H1 (cell line): Measurements from ENCODE around the gene OLA1. TPM values are rescaled to one million over a fixed set of nuclear protein-coding genes. Genes with fewer than 3 reads are reported as not detected.

ENCODE experiments used
- CTCF ChIA-PET: fragments of 300-600 bp; sonication (Branson Sonifier 250); formaldehyde crosslinking; loops from one replicate; lab custom pipeline; 2021; ENCODE audit not compliant: partially characterized antibody; lab: Charles Lee
- POLR2A ChIA-PET: fragments of 300-600 bp; sonication (Branson Sonifier 250); formaldehyde crosslinking; loops from one replicate; lab custom pipeline; 2021; ENCODE audit warnings: inconsistent platforms; ENCODE audit not compliant: partially characterized antibody; lab: Charles Lee
- DNase-seq, 2 experiments: peaks; one replicate each; pipeline versions ENCODE4 v3.0.0 to v3.0.0-alpha.2; 2010 to 2022; ENCODE audit warnings: low spot score in 2 of 2, low read depth in 1 of 2, mixed read lengths in 1 of 2
- FAIRE-seq: peaks from 2 replicates; lab custom pipeline; 2011; peaks lifted over from hg19 to GRCh38; lab: Jason Lieb, UNC
- H2AFZ ChIP-seq: 2 replicates; pipeline ENCODE4 v1.8.1; 2012; ENCODE audit warnings: low read length, inconsistent platforms
- H2AK5ac ChIP-seq: 2 replicates; pipeline ENCODE4 v1.6.1; 2013; ENCODE audit warnings: low read depth, low read length
- H2BK120ac ChIP-seq: replicated peaks from 2 replicates; pipeline ENCODE3; 2013; ENCODE audit warnings: low read depth, low read length, inconsistent platforms
- H2BK12ac ChIP-seq: 2 replicates; pipeline ENCODE4 v1.6.1; 2013; ENCODE audit warnings: low read depth, low read length
- H2BK15ac ChIP-seq: 2 replicates; pipeline ENCODE4 v1.6.1; 2013; ENCODE audit warnings: low read length
- H2BK20ac ChIP-seq: 2 replicates; pipeline ENCODE4 v1.6.1; 2013; ENCODE audit warnings: low read length
- H2BK5ac ChIP-seq: 2 replicates; pipeline ENCODE4 v1.6.1; 2013; ENCODE audit warnings: low read depth, low read length
- H3K14ac ChIP-seq: 2 replicates; pipeline ENCODE4 v1.6.1; 2013; ENCODE audit warnings: inconsistent platforms; ENCODE audit not compliant: insufficient read length
- H3K18ac ChIP-seq: 2 replicates; pipeline ENCODE4 v1.6.1; 2013; ENCODE audit warnings: low read length; ENCODE audit errors: extremely low read depth
- H3K23ac ChIP-seq: 2 replicates; pipeline ENCODE4 v1.6.1; 2013; ENCODE audit warnings: inconsistent platforms; ENCODE audit not compliant: insufficient read length
- H3K23me2 ChIP-seq: 2 replicates; pipeline ENCODE4 v1.6.1; 2013; ENCODE audit warnings: low read depth, low read length
- H3K27ac ChIP-seq: 2 replicates; pipeline ENCODE4 v1.6.1; 2011; ENCODE audit warnings: low read depth, low read length, inconsistent platforms
- H3K27me3 ChIP-seq, 4 experiments: replicated peaks in 1 of 4; 1 replicate in 1 of 4; 2 replicates in 3 of 4; pipeline versions ENCODE4 v1.6.1 to v1.8.1; 2011 to 2013; ENCODE audit warnings: low read length in 3 of 4, mild to moderate bottlenecking in 3 of 4, inconsistent platforms in 2 of 4, mixed read lengths in 2 of 4, moderate library complexity in 1 of 4; ENCODE audit not compliant: control insufficient read depth in 3 of 4, insufficient read depth in 3 of 4; ENCODE audit errors: extremely low read depth in 1 of 4
- H3K36me3 ChIP-seq, 4 experiments: 2 replicates each; pipeline versions ENCODE4 v1.6.1 to v1.8.1; 2011 to 2013; ENCODE audit warnings: mild to moderate bottlenecking in 4 of 4, low read length in 3 of 4, moderate library complexity in 2 of 4, control low read depth in 1 of 4, inconsistent platforms in 1 of 4; ENCODE audit not compliant: insufficient read depth in 4 of 4, control insufficient read depth in 2 of 4
- H3K4ac ChIP-seq: replicated peaks from 2 replicates; pipeline ENCODE3; 2013; ENCODE audit warnings: low read length, low read depth, mixed read lengths, inconsistent platforms; ENCODE audit not compliant: insufficient read length
- H3K4me1 ChIP-seq, 4 experiments: replicated peaks in 1 of 4; 1 replicate in 1 of 4; 2 replicates in 3 of 4; pipeline versions ENCODE4 v1.6.1 to v1.8.1; 2011 to 2013; ENCODE audit warnings: low read length in 3 of 4, inconsistent platforms in 2 of 4, mixed read lengths in 1 of 4; ENCODE audit not compliant: insufficient read depth in 4 of 4, control insufficient read depth in 3 of 4
- H3K4me2 ChIP-seq, 2 experiments: 2 replicates each; pipeline versions ENCODE4 v1.6.1 to v1.8.1; 2011 to 2013; ENCODE audit warnings: low read depth in 2 of 2, low read length in 2 of 2, control low read depth in 1 of 2, inconsistent platforms in 1 of 2, mild to moderate bottlenecking in 1 of 2; ENCODE audit not compliant: insufficient read depth in 1 of 2
- H3K4me3 ChIP-seq, 4 experiments: fragments of 200-600, 300-600 bp in 1 of 4; sonication (generic), shearing (Covaris generic), sonication (Bioruptor Twin) in 1 of 4; 2 replicates each; pipeline versions ENCODE4 v1.5.1 to v1.8.1; 2011 to 2016; ENCODE audit warnings: low read length in 4 of 4, low read depth in 3 of 4, control low read depth in 2 of 4, inconsistent platforms in 2 of 4, mild to moderate bottlenecking in 2 of 4, mixed read lengths in 1 of 4, moderate library complexity in 1 of 4; ENCODE audit not compliant: insufficient read depth in 2 of 4; ENCODE audit errors: extremely low read depth in 1 of 4
- H3K56ac ChIP-seq: replicated peaks from 2 replicates; pipeline ENCODE3; 2013; ENCODE audit warnings: low read depth, mild to moderate bottlenecking, mixed read lengths, low read length, inconsistent platforms; ENCODE audit not compliant: insufficient read length
- H3K79me1 ChIP-seq: 2 replicates; pipeline ENCODE4 v1.6.1; 2013; ENCODE audit warnings: low read depth, low read length, control low read depth
- H3K79me2 ChIP-seq, 2 experiments: 2 replicates each; pipeline versions ENCODE4 v1.6.1 to v1.8.1; 2012 to 2013; ENCODE audit warnings: low read length in 2 of 2, mild to moderate bottlenecking in 2 of 2, inconsistent platforms in 1 of 2; ENCODE audit not compliant: insufficient read depth in 2 of 2, control insufficient read depth in 1 of 2
- H3K9ac ChIP-seq, 4 experiments: replicated peaks in 1 of 4; 1 replicate in 1 of 4; 2 replicates in 3 of 4; pipeline versions ENCODE4 v1.6.1 to v1.8.1; 2011 to 2013; ENCODE audit warnings: low read depth in 3 of 4, low read length in 3 of 4, control low read depth in 2 of 4, mild to moderate bottlenecking in 2 of 4, moderate library complexity in 2 of 4, inconsistent platforms in 1 of 4; ENCODE audit errors: extremely low read depth in 1 of 4
- H3K9me3 ChIP-seq, 2 experiments: 2 replicates each; pipeline versions ENCODE4 v1.6.1 to v1.8.1; 2012 to 2013; ENCODE audit warnings: mild to moderate bottlenecking in 2 of 2, moderate library complexity in 2 of 2, control low read depth in 1 of 2, inconsistent platforms in 1 of 2, low read depth in 1 of 2, low read length in 1 of 2, mixed read lengths in 1 of 2; ENCODE audit not compliant: insufficient read depth in 2 of 2
- H4K20me1 ChIP-seq, 2 experiments: replicated peaks in 1 of 2; 2 replicates each; pipeline versions ENCODE3 to v1.8.1; 2011 to 2013; ENCODE audit warnings: inconsistent platforms in 2 of 2, low read length in 2 of 2, mild to moderate bottlenecking in 1 of 2; ENCODE audit not compliant: insufficient read depth in 2 of 2, control insufficient read depth in 1 of 2
- H4K5ac ChIP-seq: 2 replicates; pipeline ENCODE4 v1.6.1; 2013; ENCODE audit warnings: low read length, low read depth, mixed read lengths, inconsistent platforms; ENCODE audit not compliant: insufficient read length
- H4K8ac ChIP-seq: 2 replicates; pipeline ENCODE4 v1.8.0; 2013; ENCODE audit warnings: mild to moderate bottlenecking, moderate library complexity, low read length, inconsistent platforms; ENCODE audit not compliant: insufficient read depth; ENCODE audit errors: extremely low read depth
- H4K91ac ChIP-seq: replicated peaks from 2 replicates; pipeline ENCODE3; 2013; ENCODE audit warnings: low read length, mixed read lengths, inconsistent platforms; ENCODE audit not compliant: insufficient read length
- CBX5 ChIP-seq: fragments of 300-800, 300-1000 bp; sonication (generic); IDR thresholded peaks from 2 replicates; pipeline ENCODE4 v1.7.1; 2016; ENCODE audit warnings: antibody characterized with exemption, low read length, low read depth
- CREB1 ChIP-seq: IDR thresholded peaks from 2 replicates; pipeline ENCODE4 v1.6.1; 2012; ENCODE audit warnings: inconsistent platforms
- HDAC6 ChIP-seq: IDR thresholded peaks from one replicate; pipeline ENCODE4 v1.7.1; 2012; ENCODE audit warnings: low read depth, mild to moderate bottlenecking, inconsistent platforms, low read length, moderate library complexity
- JUND ChIP-seq: IDR thresholded peaks from 2 replicates; pipeline ENCODE4 v1.6.1; 2011; ENCODE audit warnings: mild to moderate bottlenecking, improper control_type of control experiment, low read length
- KDM1A ChIP-seq: fragments of 200-600, 300-600 bp; sonication (generic); IDR thresholded peaks from 2 replicates; pipeline ENCODE4 v1.7.1; 2016; ENCODE audit warnings: mild to moderate bottlenecking, low read length, borderline replicate concordance
- MAFK ChIP-seq: IDR thresholded peaks from 2 replicates; pipeline ENCODE4 v1.6.1; 2012; ENCODE audit warnings: low read depth, mild to moderate bottlenecking, improper control_type of control experiment, low read length
- NRF1 ChIP-seq: IDR thresholded peaks from 2 replicates; pipeline ENCODE4 v1.6.1; 2011; ENCODE audit warnings: mild to moderate bottlenecking, low read depth, low read length, improper control_type of control experiment
- RAD21 ChIP-seq, 2 experiments: IDR thresholded peaks in 1 of 2; conservative IDR thresholded peaks in 1 of 2; 2 replicates each; pipeline ENCODE4 v1.6.1; 2011; ENCODE audit warnings: low read depth in 2 of 2, low read length in 2 of 2, improper control_type of control experiment in 1 of 2, inconsistent platforms in 1 of 2, mild to moderate bottlenecking in 1 of 2, moderate library complexity in 1 of 2
- SP2 ChIP-seq: IDR thresholded peaks from 2 replicates; pipeline ENCODE4 v1.6.1; 2012; ENCODE audit warnings: mild to moderate bottlenecking, low read length, inconsistent platforms
- WGBS, 2 experiments: shearing (Covaris generic) in 1 of 2; methylation state at CpG; one replicate each; pipeline versions ENCODE4 v1.1.6 to v1.1.7; 2013 to 2015; ENCODE audit warnings: low lambda C conversion rate in 2 of 2, mixed read lengths in 2 of 2, inconsistent platforms in 1 of 2, low coverage in 1 of 2, missing lambda C conversion rate in 1 of 2; ENCODE audit not compliant: insufficient replicate concordance in 2 of 2, insufficient coverage in 1 of 2, insufficient read length in 1 of 2; ENCODE audit errors: extremely low coverage in 1 of 2, missing lambda C conversion rate in 1 of 2; 5-methylcytosine and 5-hydroxymethylcytosine counted together
- polyA plus RNA-seq, 7 experiments: library from polyadenylated mRNA; depleted of rRNA in 3 of 7; stranded (reverse) in 5 of 7; unstranded in 2 of 7; fragments of >200 nt in 5 of 7; fragments of 200-250 nt in 2 of 7; gene quantifications; 1 replicate in 5 of 7; 2 replicates in 1 of 7; 4 replicates in 1 of 7; pipeline versions ENCODE4 v1.2.1 to v1.2.3, GENCODE V29; 2011 to 2013; ENCODE audit warnings: missing spikeins in 2 of 7, mixed read lengths in 2 of 7
- total RNA-seq: library from RNA; stranded (reverse); fragmentation: NEBNext Ultra II Directional; extraction: Animal tissue kit (Norgen Biotek cat#: 25700); gene quantifications from 2 replicates; pipeline ENCODE4 v1.2.1, GENCODE V29; 2021
- TF ChIP-seq, protein P1 (sequence below): IDR thresholded peaks from 2 replicates; pipeline ENCODE4 v1.6.1; 2012; ENCODE audit warnings: low read length, inconsistent platforms

The OLA1 gene
- total and polyA plus RNA-seq, 2 of the 8 experiments (the other 6 are each of a cell fraction or from before 2014, with no cell fraction given), result 39.3 to 158 TPM

DNA sequence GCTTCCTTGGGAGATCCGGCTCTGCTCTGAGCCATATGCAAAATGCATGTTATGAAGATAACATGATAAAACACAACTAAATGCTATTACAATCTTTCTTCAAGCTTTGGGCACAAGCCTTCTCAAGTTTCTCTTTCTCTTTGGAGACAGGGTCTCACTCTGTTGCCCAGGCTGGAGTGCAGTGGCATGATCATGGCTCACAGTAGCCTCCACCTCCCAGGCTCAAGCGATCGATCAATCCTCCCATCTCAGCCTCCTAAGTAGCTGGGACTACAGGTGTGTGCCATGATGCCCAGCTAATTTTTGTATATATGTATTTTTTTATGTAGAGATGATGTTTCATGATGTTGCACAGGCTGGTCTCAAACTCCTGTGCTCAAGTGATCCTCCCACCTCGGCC is 175.5 kb downstream of the OLA1 start:
- Histone ChIP-seq H3K18ac (no peak overlapping the region), H3K27ac (no peak overlapping the region), H3K27me3 (no peaks in the 10 kb centered on the region), H4K8ac (no peak overlapping the region), H4K91ac (no peak overlapping the region), H2BK15ac (no peak overlapping the region), H2BK120ac (no peak overlapping the region), H3K4ac (no peak overlapping the region), H2AK5ac (no peak overlapping the region), H3K14ac (no peak overlapping the region), H3K4me2 (no peak overlapping the region), H3K56ac (no peak overlapping the region), H3K79me2 (no peaks in the 10 kb centered on the region), H3K23ac (no peak overlapping the region), H3K4me3 (no peak overlapping the region), H2AFZ (no peak overlapping the region), H2BK5ac (no peak overlapping the region), H2BK12ac (no peak overlapping the region), H3K36me3 (peaks cover 0 to 4% (median 0%) of the 10 kb centered on the region in 4 experiments; a peak in 2 of 8 replicates), H3K79me1 (no peaks in the 10 kb centered on the region), H3K23me2 (no peaks in the 10 kb centered on the region), H4K5ac (no peak overlapping the region), H3K4me1 (peaks cover 0 to 5% (median 2%) of the 10 kb centered on the region in 4 experiments; a peak in 2 of 7 replicates), H2BK20ac (no peak overlapping the region), H4K20me1 (no peaks in the 10 kb centered on the region), H3K9me3 (no peaks in the 10 kb centered on the region), H3K9ac (no peak overlapping the region)
- 96% methylated on average over 4 of the region's 4 CpGs; no CpG with 5 or more reads in 1 of the 2 experiments for WGBS, 2 experiments
- ChIA-PET CTCF (interaction anchor here (0.7 to 1.7 kb wide), 6 partner anchors 9 to 144 kb away, joined by 3 to 5 read pairs (median 3); no protein-coding TSS in a partner anchor), POLR2A (interaction anchor here (1.1 to 1.5 kb wide), 2 partner anchors 20 to 266 kb away, joined by 3 to 4 read pairs; no protein-coding TSS in a partner anchor)
- DNase-seq (no peak), FAIRE-seq (no peak)
- TF ChIP-seq CREB1, result no peak
- TF ChIP-seq KDM1A, result no peak
- TF ChIP-seq NRF1, result no peak
- TF ChIP-seq SP2, result no peak
- no peak for TF ChIP-seq HDAC6
- TF ChIP-seq MAFK, result no peak
- no peak for TF ChIP-seq JUND
- TF ChIP-seq CBX5, result no peak
- TF ChIP-seq, protein P1, sequence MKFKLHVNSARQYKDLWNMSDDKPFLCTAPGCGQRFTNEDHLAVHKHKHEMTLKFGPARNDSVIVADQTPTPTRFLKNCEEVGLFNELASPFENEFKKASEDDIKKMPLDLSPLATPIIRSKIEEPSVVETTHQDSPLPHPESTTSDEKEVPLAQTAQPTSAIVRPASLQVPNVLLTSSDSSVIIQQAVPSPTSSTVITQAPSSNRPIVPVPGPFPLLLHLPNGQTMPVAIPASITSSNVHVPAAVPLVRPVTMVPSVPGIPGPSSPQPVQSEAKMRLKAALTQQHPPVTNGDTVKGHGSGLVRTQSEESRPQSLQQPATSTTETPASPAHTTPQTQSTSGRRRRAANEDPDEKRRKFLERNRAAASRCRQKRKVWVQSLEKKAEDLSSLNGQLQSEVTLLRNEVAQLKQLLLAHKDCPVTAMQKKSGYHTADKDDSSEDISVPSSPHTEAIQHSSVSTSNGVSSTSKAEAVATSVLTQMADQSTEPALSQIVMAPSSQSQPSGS, result no peak
- TF ChIP-seq RAD21 (IDR thresholded peaks at IDR 0.05 in 1 of 2, conservative IDR thresholded peaks at IDR 0.05 in 1 of 2; ENCODE audit: low read depth in 2 of 2, low read length in 2 of 2), result no peak
